HFF-Myc (cell line): ENCODE data around the gene PXDC1.

Experiments used
- DNase-seq: peaks from one replicate; pipeline ENCODE4 v3.0.0-alpha.2; 2011; ENCODE audit warnings: low read depth; ENCODE audit errors: extremely low read depth
- H3K4me3 ChIP-seq: replicated peaks from 2 replicates; pipeline ENCODE4 v1.5.1; 2011; ENCODE audit warnings: low read depth, mild to moderate bottlenecking, control low read depth, low read length
- CTCF ChIP-seq: IDR thresholded peaks from 2 replicates; pipeline ENCODE4 v1.5.1; 2012; ENCODE audit warnings: mild to moderate bottlenecking, low read depth, low read length, control low read depth; ENCODE audit errors: missing control alignments

Gene PXDC1

GRCh38 chr6:3727593-3728108, 23.9 kb downstream of the PXDC1 start:
- no peak for DNase-seq
- no peak overlapping the region for H3K4me3 ChIP-seq
- no peak for TF ChIP-seq CTCF

GRCh38 chr6:3727036-3727435, 24.5 kb downstream of the PXDC1 start:
- no peak for TF ChIP-seq CTCF
- no peak overlapping the region for H3K4me3 ChIP-seq
- no peak for DNase-seq

- TF ChIP-seq CTCF, result no peak
- H3K4me3 ChIP-seq, result no peak overlapping the region
- no peak for DNase-seq
Measured at GRCh38 chr6:3726421-3726820, 25.1 kb downstream of the PXDC1 start.

GRCh38 chr6:3725145-3726047, 26.1 kb downstream of the PXDC1 start:
- no peak overlapping the region for H3K4me3 ChIP-seq
- TF ChIP-seq CTCF, result no peak
- no peak for DNase-seq

GRCh38 chr6:3724451-3725144, 26.9 kb downstream of the PXDC1 start:
- DNase-seq, result no peak
- no peak overlapping the region for H3K4me3 ChIP-seq
- TF ChIP-seq CTCF, result no peak

- H3K4me3 ChIP-seq, result no peak overlapping the region
- no peak for TF ChIP-seq CTCF
- DNase-seq, result no peak
Measured at GRCh38 chr6:3723966-3724365, 27.5 kb downstream of the PXDC1 start.
